ENCODE data around the gene ZMYND8.
"Not testable (repeated sequence)": the region's sequence is repeated elsewhere in the genome, so short reads cannot be mapped to it uniquely, and the experiment has no call there.

Gene ZMYND8

DNA sequence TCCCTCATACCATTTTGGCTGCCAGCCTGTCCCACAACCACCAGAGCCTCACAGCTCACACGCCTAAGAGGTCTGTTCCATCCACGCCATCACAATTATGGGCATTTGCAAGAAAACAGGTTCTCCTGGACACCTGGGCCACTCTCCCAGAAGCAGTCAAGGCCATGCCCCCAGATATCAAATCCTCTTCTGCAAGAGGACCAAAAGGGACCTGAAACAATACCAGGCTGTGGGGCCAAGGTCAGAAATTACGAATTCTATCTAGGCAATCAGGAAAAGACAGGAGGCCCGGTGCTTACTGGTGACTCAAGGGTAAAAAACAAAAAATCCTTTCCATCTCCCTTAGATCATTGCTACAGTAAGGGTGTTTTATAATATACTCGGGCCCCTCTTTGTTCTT, 69.8 kb downstream of the ZMYND8 start:
- no peak for DNase-seq (ENCODE audit: low spot score)

- DNase-seq (ENCODE audit: low spot score), result no peak
These were observed 71.3 kb downstream of the ZMYND8 start for GRCh38 chr20:47285189-47285588.

GRCh38 chr20:47284373-47284772, 72.1 kb downstream of the ZMYND8 start:
- DNase-seq (ENCODE audit: low spot score), result no peak

DNA sequence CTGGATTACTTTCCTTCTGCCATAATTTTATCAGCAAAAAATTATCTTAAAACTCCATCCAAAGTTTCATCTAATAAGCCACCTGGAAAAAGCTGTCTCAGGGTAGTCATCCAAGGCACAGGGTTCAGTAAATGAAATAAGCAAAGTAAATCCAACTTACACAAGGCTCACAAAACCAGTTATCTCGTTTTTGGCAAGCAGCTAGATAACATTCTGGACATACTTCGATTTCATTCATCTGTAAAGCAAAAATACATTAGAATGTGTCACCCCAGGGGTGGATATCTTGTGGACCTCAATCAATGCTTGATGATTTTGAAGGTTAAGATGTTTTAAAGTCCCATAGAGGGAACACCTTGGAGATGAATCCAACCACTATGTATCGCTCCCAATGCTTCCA, 73.1 kb downstream of the ZMYND8 start:
- DNase-seq (ENCODE audit: low spot score), result no peak

GRCh38 chr20:47282864-47283263, 73.6 kb downstream of the ZMYND8 start:
- no peak for DNase-seq (ENCODE audit: low spot score)

DNA sequence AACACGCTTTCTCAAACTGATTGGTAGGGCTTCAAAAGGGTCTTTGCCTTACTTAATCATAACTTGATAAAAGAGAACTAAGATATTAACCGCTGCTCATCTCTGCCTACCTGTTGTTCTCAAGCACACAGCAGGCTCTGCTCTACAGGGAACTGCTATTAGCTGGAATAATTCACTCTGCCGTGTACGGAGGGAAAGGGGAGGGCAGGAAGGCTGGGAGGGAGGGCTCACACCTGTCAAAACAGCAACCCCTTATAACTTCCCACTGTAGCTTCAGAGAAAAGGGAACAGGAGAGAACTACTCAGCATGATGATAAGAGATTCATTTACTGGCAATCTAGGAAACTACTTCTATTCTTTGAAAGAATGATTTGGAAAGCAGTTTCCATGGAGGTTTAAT, 75.1 kb downstream of the ZMYND8 start:
- DNase-seq (ENCODE audit: low spot score), result no peak

- DNase-seq (ENCODE audit: low spot score), result no peak
These were observed 75.8 kb downstream of the ZMYND8 start for GRCh38 chr20:47280668-47281067.

GRCh38 chr20:47280228-47280627, 76.3 kb downstream of the ZMYND8 start:
- DNase-seq (ENCODE audit: low spot score), result no peak

GRCh38 chr20:47278907-47279348, 77.6 kb downstream of the ZMYND8 start:
- DNase-seq (ENCODE audit: low spot score), result no peak

DNA sequence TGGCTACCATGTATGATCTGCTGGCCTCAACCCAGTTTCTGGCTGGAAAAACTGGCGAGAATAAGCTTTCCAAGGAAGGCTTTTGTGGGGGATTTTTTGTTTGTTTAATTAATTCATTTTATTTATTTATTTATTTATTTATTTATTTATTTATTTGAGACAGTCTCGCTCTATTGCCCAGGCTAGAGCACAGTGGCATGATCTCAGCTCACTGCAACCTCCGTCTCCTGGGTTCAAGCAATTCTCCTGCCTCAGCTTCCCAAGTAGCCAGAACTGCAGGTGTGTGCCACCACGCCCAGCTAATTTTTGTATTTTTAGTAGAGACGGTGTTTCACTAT, 79.0 kb downstream of the ZMYND8 start:
- DNase-seq (ENCODE audit: low spot score), result not testable (repeated sequence)

DNA sequence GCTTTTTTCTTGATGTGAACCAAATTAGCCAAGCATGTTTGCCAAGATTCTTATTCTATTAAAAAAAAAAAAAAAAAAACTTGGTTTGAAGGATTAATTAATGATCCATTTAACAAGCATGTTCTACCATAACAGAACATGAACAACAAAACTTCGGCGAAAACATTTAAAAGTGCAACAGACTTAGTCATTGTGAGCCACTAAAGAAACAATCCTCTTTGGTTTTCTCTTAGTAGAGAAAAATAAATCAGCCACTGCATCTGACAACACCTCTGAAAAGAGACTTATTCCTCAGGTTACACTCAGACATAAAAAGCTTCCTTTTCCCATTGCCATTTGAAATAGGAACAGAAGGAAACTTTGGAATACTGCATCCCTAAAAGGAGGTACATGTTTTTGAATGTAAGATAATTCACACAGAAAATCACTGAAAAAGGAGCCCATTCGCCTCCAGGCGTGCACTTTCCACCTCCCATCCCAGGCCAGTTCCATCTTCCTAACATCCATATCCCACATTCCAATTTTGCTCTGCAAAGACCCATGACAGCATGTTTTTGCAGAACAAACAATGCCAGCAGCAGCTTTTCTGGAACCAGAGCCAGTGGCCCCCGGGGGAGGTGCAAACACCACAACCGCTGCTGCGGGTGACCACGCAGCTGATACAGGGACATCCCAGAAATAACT, 79.5 kb downstream of the ZMYND8 start:
- DNase-seq (ENCODE audit: low spot score), result peak; percentile 62

DNA sequence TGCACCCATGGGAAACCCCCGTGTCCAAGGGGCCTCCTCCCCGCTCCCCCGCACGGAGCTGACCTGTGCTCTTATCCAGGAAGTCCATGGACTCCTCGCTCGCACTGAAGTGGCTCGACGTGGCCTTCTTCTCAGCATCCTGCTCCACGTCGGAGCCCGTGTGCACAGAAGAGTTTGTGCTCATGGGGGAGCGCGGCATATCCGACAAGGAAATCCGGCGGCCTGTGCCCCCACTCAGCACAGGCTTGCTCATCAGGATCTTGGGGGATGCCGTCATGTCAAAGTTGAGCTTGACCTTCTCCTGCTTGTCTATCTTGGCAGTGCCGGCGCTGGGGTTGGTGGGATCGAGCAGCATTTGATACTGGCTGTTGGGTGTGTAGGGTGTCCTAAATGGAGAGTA, 80.2 kb downstream of the ZMYND8 start:
- no peak for DNase-seq (ENCODE audit: low spot score)

GRCh38 chr20:47275548-47275947, 81.0 kb downstream of the ZMYND8 start:
- DNase-seq (ENCODE audit: low spot score), result no peak

DNA sequence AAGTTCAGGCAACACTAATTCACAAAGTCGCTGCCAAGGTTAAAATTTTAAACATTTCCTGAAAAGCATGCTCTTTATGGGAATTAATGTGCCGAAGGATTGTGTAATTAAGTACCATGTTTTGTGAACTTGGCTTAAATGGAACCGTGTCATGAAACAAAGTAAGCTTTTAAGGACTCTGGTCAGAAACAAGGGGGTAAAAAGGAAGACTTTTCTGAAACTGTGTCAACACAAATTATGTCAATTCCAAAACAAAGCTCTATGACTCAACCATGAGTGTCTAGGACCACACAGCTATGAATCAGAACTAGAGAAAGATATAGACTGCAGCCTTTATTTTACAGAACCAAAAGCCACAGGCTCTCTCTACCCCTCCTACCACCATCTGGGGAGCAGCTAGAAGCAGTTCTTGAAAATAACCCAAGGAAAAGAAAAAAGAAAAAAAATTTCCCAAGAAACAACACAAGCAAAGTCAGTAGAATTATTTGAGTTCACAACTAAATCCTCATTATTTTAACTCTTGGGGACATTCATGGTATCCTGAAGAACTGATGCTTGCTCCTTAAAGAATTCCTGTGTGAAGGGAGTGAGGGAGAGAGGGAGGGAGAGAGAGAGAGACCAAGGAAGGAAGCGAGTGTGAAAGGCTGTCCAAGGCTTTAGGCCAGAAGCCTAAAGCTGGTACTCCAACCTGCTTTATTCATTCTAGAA, 81.9 kb downstream of the ZMYND8 start:
- DNase-seq (ENCODE audit: low spot score), result peak; percentile 95

DNA sequence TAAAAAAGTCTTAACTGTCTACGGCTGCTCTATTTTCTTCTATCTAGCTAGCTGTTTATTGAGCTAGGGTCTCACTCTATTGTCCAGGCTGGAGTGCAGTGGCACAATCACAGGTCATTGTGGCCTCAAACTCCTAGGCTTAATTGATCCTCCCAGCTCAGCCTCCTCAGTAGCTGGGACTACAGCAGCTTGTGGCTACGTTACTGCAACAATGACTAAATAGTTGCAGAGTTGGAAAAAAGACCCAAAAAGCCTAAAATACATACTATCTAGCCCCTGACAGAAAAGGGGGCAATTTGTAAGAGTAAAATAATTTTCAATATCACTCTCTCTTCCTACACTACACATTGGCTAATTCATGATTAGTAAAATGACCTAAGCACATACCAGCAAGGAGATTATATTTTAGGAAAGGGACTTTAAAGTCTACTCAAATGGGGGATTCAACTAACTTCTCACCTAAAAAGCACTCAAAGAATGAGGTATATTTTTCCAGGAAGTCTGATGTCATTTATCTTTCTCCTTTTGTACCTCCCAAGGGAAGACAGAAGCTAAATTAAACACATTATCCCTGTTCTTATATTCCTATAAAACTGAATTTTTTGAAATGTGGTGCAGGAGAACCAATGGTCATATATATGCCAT, 82.8 kb downstream of the ZMYND8 start:
- DNase-seq (ENCODE audit: low spot score), result no peak

- peak; percentile 49 for DNase-seq (ENCODE audit: low spot score)
These were observed 83.5 kb downstream of the ZMYND8 start for GRCh38 chr20:47272893-47273590.

DNA sequence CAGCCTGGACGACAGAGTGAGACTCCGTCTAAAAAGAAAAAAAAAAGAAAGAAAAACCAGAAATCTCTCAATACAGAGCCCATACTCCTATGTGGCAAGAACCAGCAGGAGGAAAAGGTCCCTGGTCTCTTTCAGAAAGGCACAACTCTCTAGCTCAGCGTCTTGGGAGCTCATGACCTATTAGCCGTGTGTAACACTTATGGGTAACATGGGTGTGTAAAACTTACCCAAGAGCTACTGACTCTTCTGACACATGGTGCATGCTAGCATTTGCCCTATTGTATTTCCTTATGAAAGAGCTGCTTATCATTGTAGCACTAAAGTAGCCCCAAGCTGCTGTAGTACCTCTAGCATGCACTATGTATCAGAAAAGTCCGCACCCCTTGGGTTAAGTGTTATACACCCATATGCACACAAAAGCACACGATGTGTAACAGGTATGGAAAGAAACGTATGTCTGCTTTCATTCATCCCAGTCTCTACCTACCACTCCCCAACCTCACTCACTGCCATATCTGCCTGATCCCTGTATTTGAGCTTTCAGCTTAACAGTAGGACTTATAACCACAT, 85.4 kb downstream of the ZMYND8 start:
- DNase-seq (ENCODE audit: low spot score), result no peak

DNA sequence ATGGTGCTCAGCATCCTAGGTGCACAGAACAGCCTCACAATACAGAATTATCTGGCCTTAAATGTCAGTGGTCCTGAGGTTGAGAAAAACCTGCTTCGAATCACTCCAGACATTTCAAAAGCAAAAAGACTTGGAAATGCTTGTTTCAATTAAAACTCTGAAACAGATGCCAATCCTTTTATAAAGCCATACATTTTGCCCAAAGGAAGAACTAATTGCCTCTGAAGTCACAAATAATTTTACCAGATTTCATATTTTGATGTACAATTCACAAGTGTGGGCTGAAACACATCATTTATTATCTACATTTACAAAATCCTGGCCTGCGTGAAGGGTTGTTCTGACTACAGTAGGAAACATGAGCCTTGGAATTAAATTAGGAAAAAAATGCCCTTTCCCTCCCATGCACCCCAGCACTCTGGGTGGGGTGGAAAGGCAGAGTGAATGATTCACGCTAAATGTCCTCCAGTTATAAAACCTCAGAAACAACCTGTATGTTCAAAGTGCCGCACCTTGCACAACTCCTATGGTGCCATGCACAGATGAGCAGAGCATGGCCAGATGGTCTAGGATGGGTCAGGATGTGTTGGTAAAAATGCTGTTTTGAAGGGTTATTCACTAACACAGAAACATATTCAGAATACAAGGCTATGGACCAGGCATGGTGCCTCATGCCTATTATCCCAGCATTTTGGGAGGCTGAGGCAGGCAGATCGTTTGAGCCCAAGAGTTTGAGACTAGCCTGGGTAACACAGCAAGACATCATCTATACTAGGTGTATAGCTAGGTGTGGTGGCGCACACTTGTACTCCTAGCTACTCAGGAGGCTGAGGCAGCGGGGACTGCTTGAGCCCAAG, 87.0 kb downstream of the ZMYND8 start:
- no peak for DNase-seq (ENCODE audit: low spot score)

- DNase-seq (ENCODE audit: low spot score), result no peak
These were observed 88.9 kb downstream of the ZMYND8 start for GRCh38 chr20:47267621-47268020.

GRCh38 chr20:47266847-47267515, 89.5 kb downstream of the ZMYND8 start:
- no peak for DNase-seq (ENCODE audit: low spot score)

GRCh38 chr20:47265984-47266383, 90.5 kb downstream of the ZMYND8 start:
- no peak for DNase-seq (ENCODE audit: low spot score)

All from hepatic stellate cell (primary cell).